CD4-positive, alpha-beta T cell treated with Interleukin-10 for 1 hour (primary cell): ENCODE results near the gene ZBTB17.
"Not testable (repeated sequence)": the region's sequence is repeated elsewhere in the genome, so short reads cannot be mapped to it uniquely, and the experiment has no call there.

Source experiments
- DNase-seq: peaks from one replicate; pipeline ENCODE4 v3.0.0-alpha.2; 2020

ZBTB17 gene

GRCh38 chr1:16011936-16012589 lies 36.2 kb upstream of the ZBTB17 start:
- no peak for DNase-seq

GRCh38 chr1:16010837-16011236 lies 34.9 kb upstream of the ZBTB17 start:
- no peak for DNase-seq

- DNase-seq: no peak
Measured at GRCh38 chr1:16009678-16010077, 33.8 kb upstream of the ZBTB17 start.

GRCh38 chr1:16009030-16009460 lies 33.1 kb upstream of the ZBTB17 start:
- DNase-seq: peak; percentile 73

GRCh38 chr1:16007671-16008341 lies 31.9 kb upstream of the ZBTB17 start:
- DNase-seq: no peak

GRCh38 chr1:16006552-16007485 lies 30.9 kb upstream of the ZBTB17 start:
- DNase-seq: no peak

GRCh38 chr1:16006010-16006409 lies 30.1 kb upstream of the ZBTB17 start:
- no peak for DNase-seq

GRCh38 chr1:16005597-16005996 lies 29.7 kb upstream of the ZBTB17 start:
- no peak for DNase-seq

GRCh38 chr1:16001274-16001673 lies 25.4 kb upstream of the ZBTB17 start:
- DNase-seq: not testable (repeated sequence)

GRCh38 chr1:15998929-15999328 lies 23.0 kb upstream of the ZBTB17 start:
- no peak for DNase-seq

GRCh38 chr1:15997637-15998280 lies 21.9 kb upstream of the ZBTB17 start:
- no peak for DNase-seq

GRCh38 chr1:15997076-15997585 lies 21.2 kb upstream of the ZBTB17 start:
- DNase-seq: no peak

GRCh38 chr1:15994590-15995351 lies 18.9 kb upstream of the ZBTB17 start:
- DNase-seq: peak; percentile 53

- no peak for DNase-seq
Measured at GRCh38 chr1:15994081-15994480, 18.2 kb upstream of the ZBTB17 start.

- DNase-seq: no peak
Measured at GRCh38 chr1:15993666-15994065, 17.8 kb upstream of the ZBTB17 start.

GRCh38 chr1:15992582-15993500 lies 16.9 kb upstream of the ZBTB17 start:
- DNase-seq: no peak

GRCh38 chr1:15992187-15992553 lies 16.3 kb upstream of the ZBTB17 start:
- DNase-seq: no peak

- no peak for DNase-seq
Measured at GRCh38 chr1:15991427-15992186, 15.7 kb upstream of the ZBTB17 start.

GRCh38 chr1:15989776-15990175 lies 13.9 kb upstream of the ZBTB17 start:
- no peak for DNase-seq
